HepG2 (cell line): ENCODE results near the gene KHK. TPM values are rescaled to one million over a fixed set of nuclear protein-coding genes. Genes with fewer than 3 reads are reported as not detected.

Experiments
- CHD2 ChIP-seq: IDR thresholded peaks from 2 replicates; pipeline ENCODE4 v1.6.1; 2011; ENCODE audit warnings: low read depth, low read length, improper control_type of control experiment
- EZH2 ChIP-seq: conservative IDR thresholded peaks from 2 replicates; pipeline ENCODE4 v1.6.1; 2012; ENCODE audit warnings: mild to moderate bottlenecking, low read depth, low read length, moderate library complexity
- IKZF1 ChIP-seq: fragments of 450-650 bp; IDR thresholded peaks from 2 replicates; pipeline ENCODE4 v1.7.1; 2016
- NBN ChIP-seq: fragments of 450-650 bp; conservative IDR thresholded peaks from 2 replicates; pipeline ENCODE4 v1.6.1; 2017
- NONO ChIP-seq, 2 experiments: fragments of 450-650 bp in 1 of 2; sonication (generic) in 1 of 2; formaldehyde crosslinking in 1 of 2; IDR thresholded peaks in 1 of 2; conservative IDR thresholded peaks in 1 of 2; 2 replicates each; pipeline versions ENCODE4 v1.6.1 to v1.8.0; 2017 to 2022; ENCODE audit warnings: mild to moderate bottlenecking in 1 of 2, missing genetic modification reagents in 1 of 2, moderate library complexity in 1 of 2
- SOX6 ChIP-seq, 2 experiments: fragments of 450-650 bp in 1 of 2; sonication (generic) in 1 of 2; formaldehyde crosslinking in 1 of 2; IDR thresholded peaks; 2 replicates each; pipeline versions ENCODE4 v1.4.0 to v1.6.1; 2017 to 2020; ENCODE audit warnings: antibody characterized with exemption in 1 of 2, mild to moderate bottlenecking in 1 of 2, missing genetic modification reagents in 1 of 2
- ZNF136 ChIP-seq: sonication (generic); formaldehyde crosslinking; IDR thresholded peaks from 2 replicates; pipeline ENCODE4 v1.8.1; 2022; ENCODE audit warnings: low read depth, mild to moderate bottlenecking, moderate library complexity, missing genetic modification reagents
- ZNF367 ChIP-seq: sonication (generic); formaldehyde crosslinking; IDR thresholded peaks from 2 replicates; pipeline ENCODE4 v1.4.0; 2020; ENCODE audit warnings: missing genetic modification reagents, borderline replicate concordance
- ZNF577 ChIP-seq: sonication (generic); formaldehyde crosslinking; IDR thresholded peaks from 2 replicates; pipeline ENCODE4 v1.4.0; 2020; ENCODE audit warnings: mild to moderate bottlenecking, low read depth, missing genetic modification reagents, borderline replicate concordance
- ZNF672 ChIP-seq: sonication (generic); formaldehyde crosslinking; IDR thresholded peaks from 2 replicates; pipeline ENCODE4 v1.8.1; 2022; ENCODE audit warnings: missing genetic modification reagents
- ZNF788 ChIP-seq: sonication (generic); formaldehyde crosslinking; IDR thresholded peaks from 2 replicates; pipeline ENCODE4 v1.5.0; 2020; ENCODE audit warnings: mild to moderate bottlenecking, missing genetic modification reagents, borderline replicate concordance
- polyA plus RNA-seq, 8 experiments: library from polyadenylated mRNA; depleted of rRNA in 3 of 8; stranded (reverse) in 7 of 8; unstranded in 1 of 8; fragments of >200 nt; fragmentation: Illumina TruSeq in 4 of 8; extraction: Trizol in 4 of 8; gene quantifications; 2 replicates each; pipeline versions ENCODE4 v1.2.1 to v1.2.3, GENCODE V29; 2011 to 2016; ENCODE audit warnings: low read depth in 4 of 8, missing spikeins in 1 of 8, mixed read lengths in 1 of 8; ENCODE audit not compliant: insufficient read depth in 1 of 8
- total RNA-seq, 5 experiments: library from RNA; depleted of rRNA; stranded (reverse); fragments of >200 nt; fragmentation: Illumina TruSeq; extraction: Trizol; gene quantifications; 2 replicates each; pipeline ENCODE4 v1.2.3, GENCODE V29; 2016; ENCODE audit warnings: low read depth in 1 of 5
- TF ChIP-seq, protein P1 (sequence below), 2 experiments: IDR thresholded peaks; 2 replicates each; pipeline ENCODE4 v1.6.1; 2011 to 2012; ENCODE audit warnings: low read length in 2 of 2, borderline replicate concordance in 1 of 2, low read depth in 1 of 2, mild to moderate bottlenecking in 1 of 2, moderate library complexity in 1 of 2
- TF ChIP-seq, protein P2 (sequence below), 2 experiments: sonication (generic) in 1 of 2; formaldehyde crosslinking in 1 of 2; IDR thresholded peaks; 2 replicates each; pipeline versions ENCODE4 v1.6.1 to v1.9.0; 2014 to 2022; ENCODE audit warnings: antibody characterized with exemption in 1 of 2, borderline replicate concordance in 1 of 2, inconsistent platforms in 1 of 2, low read depth in 1 of 2, missing genetic modification reagents in 1 of 2
- TF ChIP-seq, protein P3 (sequence below): sonication (generic); formaldehyde crosslinking; IDR thresholded peaks from 2 replicates; pipeline ENCODE4 v1.4.0; 2020; ENCODE audit warnings: mild to moderate bottlenecking, missing genetic modification reagents
- TF ChIP-seq, protein P4 (sequence below): sonication (generic); formaldehyde crosslinking; IDR thresholded peaks from 2 replicates; pipeline ENCODE4 v1.8.0; 2022; ENCODE audit warnings: missing genetic modification reagents, low read depth, mild to moderate bottlenecking, borderline replicate concordance

The KHK gene
- total and polyA plus RNA-seq, 2 of the 13 experiments (the other 11 are each of a cell fraction or from before 2014, with no cell fraction given) = 40.9 to 99.2 TPM

DNA sequence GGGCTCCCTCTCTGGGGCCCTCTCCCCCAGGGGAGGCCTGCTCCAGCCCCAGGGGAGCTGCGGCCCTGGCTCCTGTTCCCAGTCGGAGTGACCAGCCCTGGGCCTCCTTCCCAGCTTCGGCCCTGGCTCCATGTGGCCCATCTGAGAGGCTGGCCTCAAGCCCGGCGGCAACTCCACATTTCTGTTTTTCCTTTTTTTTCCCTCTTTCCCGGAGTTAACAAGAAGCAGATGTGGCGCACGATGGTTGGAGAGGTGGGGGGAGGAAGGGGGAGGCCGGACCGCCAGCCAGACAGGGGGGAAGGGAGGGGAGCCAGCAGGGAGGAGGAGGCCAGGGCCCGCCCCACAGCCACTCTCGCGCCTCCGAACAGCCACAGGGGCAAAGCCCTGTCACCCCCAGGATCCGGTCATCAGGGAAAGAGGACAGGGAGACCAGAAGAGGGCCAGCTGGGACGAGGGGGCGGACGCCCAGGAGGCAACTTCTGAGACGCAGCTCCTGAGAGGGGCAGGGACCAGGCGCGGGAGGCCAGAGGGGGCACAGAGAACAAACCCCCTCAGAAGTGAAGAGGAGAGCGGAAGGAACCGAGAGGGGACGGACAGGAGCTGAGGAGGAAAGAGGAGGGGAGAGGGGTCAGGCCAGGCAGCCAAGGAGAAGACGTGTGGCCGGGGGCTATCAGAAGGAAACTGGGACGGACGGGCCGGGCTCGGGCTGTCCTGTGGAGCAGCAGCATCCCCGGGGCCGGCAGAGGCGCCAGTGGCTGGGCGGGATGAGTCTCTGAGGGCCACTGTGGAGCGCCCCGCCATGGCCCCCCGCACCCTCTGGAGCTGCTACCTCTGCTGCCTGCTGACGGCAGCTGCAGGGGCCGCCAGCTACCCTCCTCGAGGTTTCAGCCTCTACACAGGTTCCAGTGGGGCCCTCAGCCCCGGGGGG, 8.0 kb upstream of the KHK start, which contains the start of gene EMILIN1 (continued):
- TF ChIP-seq, protein P1, sequence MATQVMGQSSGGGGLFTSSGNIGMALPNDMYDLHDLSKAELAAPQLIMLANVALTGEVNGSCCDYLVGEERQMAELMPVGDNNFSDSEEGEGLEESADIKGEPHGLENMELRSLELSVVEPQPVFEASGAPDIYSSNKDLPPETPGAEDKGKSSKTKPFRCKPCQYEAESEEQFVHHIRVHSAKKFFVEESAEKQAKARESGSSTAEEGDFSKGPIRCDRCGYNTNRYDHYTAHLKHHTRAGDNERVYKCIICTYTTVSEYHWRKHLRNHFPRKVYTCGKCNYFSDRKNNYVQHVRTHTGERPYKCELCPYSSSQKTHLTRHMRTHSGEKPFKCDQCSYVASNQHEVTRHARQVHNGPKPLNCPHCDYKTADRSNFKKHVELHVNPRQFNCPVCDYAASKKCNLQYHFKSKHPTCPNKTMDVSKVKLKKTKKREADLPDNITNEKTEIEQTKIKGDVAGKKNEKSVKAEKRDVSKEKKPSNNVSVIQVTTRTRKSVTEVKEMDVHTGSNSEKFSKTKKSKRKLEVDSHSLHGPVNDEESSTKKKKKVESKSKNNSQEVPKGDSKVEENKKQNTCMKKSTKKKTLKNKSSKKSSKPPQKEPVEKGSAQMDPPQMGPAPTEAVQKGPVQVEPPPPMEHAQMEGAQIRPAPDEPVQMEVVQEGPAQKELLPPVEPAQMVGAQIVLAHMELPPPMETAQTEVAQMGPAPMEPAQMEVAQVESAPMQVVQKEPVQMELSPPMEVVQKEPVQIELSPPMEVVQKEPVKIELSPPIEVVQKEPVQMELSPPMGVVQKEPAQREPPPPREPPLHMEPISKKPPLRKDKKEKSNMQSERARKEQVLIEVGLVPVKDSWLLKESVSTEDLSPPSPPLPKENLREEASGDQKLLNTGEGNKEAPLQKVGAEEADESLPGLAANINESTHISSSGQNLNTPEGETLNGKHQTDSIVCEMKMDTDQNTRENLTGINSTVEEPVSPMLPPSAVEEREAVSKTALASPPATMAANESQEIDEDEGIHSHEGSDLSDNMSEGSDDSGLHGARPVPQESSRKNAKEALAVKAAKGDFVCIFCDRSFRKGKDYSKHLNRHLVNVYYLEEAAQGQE (IDR thresholded peaks at IDR 0.05; ENCODE audit: borderline replicate concordance in 1 of 2, low read depth in 1 of 2, low read length in 2 of 2) = no peak
- TF ChIP-seq SOX6 (IDR thresholded peaks at IDR 0.05) = no peak
- no peak for TF ChIP-seq SOX6 (CRISPR knock-in tag; IDR thresholded peaks at IDR 0.05)
- no peak for TF ChIP-seq NBN
- TF ChIP-seq CHD2 = no peak
- TF ChIP-seq IKZF1 = no peak
- TF ChIP-seq, protein P2, sequence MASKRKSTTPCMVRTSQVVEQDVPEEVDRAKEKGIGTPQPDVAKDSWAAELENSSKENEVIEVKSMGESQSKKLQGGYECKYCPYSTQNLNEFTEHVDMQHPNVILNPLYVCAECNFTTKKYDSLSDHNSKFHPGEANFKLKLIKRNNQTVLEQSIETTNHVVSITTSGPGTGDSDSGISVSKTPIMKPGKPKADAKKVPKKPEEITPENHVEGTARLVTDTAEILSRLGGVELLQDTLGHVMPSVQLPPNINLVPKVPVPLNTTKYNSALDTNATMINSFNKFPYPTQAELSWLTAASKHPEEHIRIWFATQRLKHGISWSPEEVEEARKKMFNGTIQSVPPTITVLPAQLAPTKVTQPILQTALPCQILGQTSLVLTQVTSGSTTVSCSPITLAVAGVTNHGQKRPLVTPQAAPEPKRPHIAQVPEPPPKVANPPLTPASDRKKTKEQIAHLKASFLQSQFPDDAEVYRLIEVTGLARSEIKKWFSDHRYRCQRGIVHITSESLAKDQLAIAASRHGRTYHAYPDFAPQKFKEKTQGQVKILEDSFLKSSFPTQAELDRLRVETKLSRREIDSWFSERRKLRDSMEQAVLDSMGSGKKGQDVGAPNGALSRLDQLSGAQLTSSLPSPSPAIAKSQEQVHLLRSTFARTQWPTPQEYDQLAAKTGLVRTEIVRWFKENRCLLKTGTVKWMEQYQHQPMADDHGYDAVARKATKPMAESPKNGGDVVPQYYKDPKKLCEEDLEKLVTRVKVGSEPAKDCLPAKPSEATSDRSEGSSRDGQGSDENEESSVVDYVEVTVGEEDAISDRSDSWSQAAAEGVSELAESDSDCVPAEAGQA (IDR thresholded peaks at IDR 0.05; ENCODE audit: low read depth) = no peak
- TF ChIP-seq, protein P2 (CRISPR knock-in tag; IDR thresholded peaks at IDR 0.05; ENCODE audit: borderline replicate concordance) = no peak
- TF ChIP-seq ZNF367 = no peak
- TF ChIP-seq EZH2 = no peak
- TF ChIP-seq NONO (IDR thresholded peaks at IDR 0.05) = no peak
- peak; percentile 35; the same call in 1 of the 2 replicates for TF ChIP-seq NONO (CRISPR knock-in tag; conservative IDR thresholded peaks at IDR 0.05)
- TF ChIP-seq ZNF136 (CRISPR knock-in tag) = no peak
- no peak for TF ChIP-seq ZNF672 (CRISPR knock-in tag)
- TF ChIP-seq, protein P3, sequence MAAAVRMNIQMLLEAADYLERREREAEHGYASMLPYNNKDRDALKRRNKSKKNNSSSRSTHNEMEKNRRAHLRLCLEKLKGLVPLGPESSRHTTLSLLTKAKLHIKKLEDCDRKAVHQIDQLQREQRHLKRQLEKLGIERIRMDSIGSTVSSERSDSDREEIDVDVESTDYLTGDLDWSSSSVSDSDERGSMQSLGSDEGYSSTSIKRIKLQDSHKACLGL = no peak
- 0 out of 2 replicates have a peak, but pooled peaks have one; percentile 45 for TF ChIP-seq ZNF788 (CRISPR knock-in tag)
- TF ChIP-seq ZNF577 (CRISPR knock-in tag) = no peak
- TF ChIP-seq, protein P4, sequence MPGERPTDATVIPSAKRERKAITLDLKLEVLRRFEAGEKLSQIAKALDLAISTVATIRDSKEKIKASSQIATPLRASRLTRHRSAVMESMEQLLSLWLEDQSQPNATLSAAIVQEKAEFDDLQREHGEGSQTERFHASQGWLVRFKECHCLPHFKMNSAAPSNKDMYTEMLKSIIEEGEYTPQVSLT (CRISPR knock-in tag) = no peak
